GM12878 (cell line): Measurements from ENCODE around the gene TRPC4. TPM values are rescaled to one million over a fixed set of nuclear protein-coding genes. Genes with fewer than 3 reads are reported as not detected.

Experiments
- ATAC-seq: fragments of 200-7000 bp; cut with Tn5 transposase; 3 replicates; pipeline ENCODE4 v1.9.1; 2020; ENCODE audit warnings: mild to moderate bottlenecking, moderate library complexity
- BruUV-seq: library from RNA; stranded (reverse); fragments of 400-500 nt; replicated peaks from 2 replicates; lab custom pipeline; 2021; lab: Mats Ljungman, UMichigan
- CTCF ChIA-PET: fragments of 300-600 bp; sonication (Branson Sonifier 250); formaldehyde crosslinking; extraction: SDS; loops from one replicate; lab custom pipeline; 2021; ENCODE audit warnings: inconsistent platforms; lab: Yijun Ruan, JAX
- POLR2A ChIA-PET: fragments of 350-600 bp; formaldehyde crosslinking; extraction: SDS; loops from one replicate; lab custom pipeline; 2021; ENCODE audit warnings: inconsistent platforms; lab: Charles Lee
- RAD21 ChIA-PET: fragments of 300-600 bp; sonication (Branson Sonifier 250); formaldehyde crosslinking; loops from one replicate; lab custom pipeline; 2023; ENCODE audit warnings: antibody characterized with exemption; ENCODE audit not compliant: unreplicated experiment; lab: Charles Lee
- SMC1A ChIA-PET: fragments of 300-600 bp; sonication (Branson Sonifier 250); formaldehyde crosslinking; loops from one replicate; lab custom pipeline; 2023; ENCODE audit not compliant: unreplicated experiment, uncharacterized antibody; lab: Charles Lee
- DNase-seq: peaks from one replicate; pipeline ENCODE4 v3.0.0-alpha.2; 2011; ENCODE audit warnings: low read depth, low spot score
- FAIRE-seq: peaks from 3 replicates; lab custom pipeline; 2011; peaks lifted over from hg19 to GRCh38; lab: Jason Lieb, UNC
- H2AFZ ChIP-seq: 2 replicates; pipeline ENCODE4 v1.6.0; 2011; ENCODE audit warnings: low read depth, low read length, control low read depth; ENCODE audit not compliant: control insufficient read depth
- H3K27ac ChIP-seq: 2 replicates; pipeline ENCODE4 v1.5.1; 2011; ENCODE audit warnings: control low read depth; ENCODE audit not compliant: control insufficient read depth, insufficient read depth
- H3K27me3 ChIP-seq, 2 experiments: replicated peaks in 1 of 2; 2 replicates each; pipeline versions ENCODE4 v1.6.0 to v1.6.1; 2011; ENCODE audit warnings: low read length in 1 of 2; ENCODE audit not compliant: control insufficient read depth in 2 of 2, insufficient read depth in 2 of 2
- H3K36me3 ChIP-seq, 2 experiments: 2 replicates each; pipeline ENCODE4 v1.5.1; 2011; ENCODE audit warnings: low read length in 1 of 2; ENCODE audit not compliant: control insufficient read depth in 2 of 2, insufficient read depth in 2 of 2
- H3K4me1 ChIP-seq: 2 replicates; pipeline ENCODE4 v1.6.1; 2011; ENCODE audit warnings: mild to moderate bottlenecking, low read length, moderate library complexity, mixed read lengths; ENCODE audit not compliant: control insufficient read depth, insufficient read depth
- H3K4me2 ChIP-seq: 2 replicates; pipeline ENCODE4 v1.6.0; 2011; ENCODE audit warnings: control low read depth; ENCODE audit not compliant: control insufficient read depth, insufficient read depth
- H3K4me3 ChIP-seq: fragments of 200-600 bp; sonication (generic); 2 replicates; pipeline ENCODE4 v1.5.1; 2016
- H3K79me2 ChIP-seq: 2 replicates; pipeline ENCODE4 v1.6.0; 2011; ENCODE audit warnings: low read length; ENCODE audit not compliant: control insufficient read depth, insufficient read depth
- H3K9ac ChIP-seq: 2 replicates; pipeline ENCODE4 v1.8.0; 2011; ENCODE audit warnings: low read length, control low read depth, mixed read lengths; ENCODE audit not compliant: control insufficient read depth, insufficient read depth
- H3K9me3 ChIP-seq: replicated peaks from 3 replicates; pipeline ENCODE4 v1.5.1; 2011; ENCODE audit warnings: mild to moderate bottlenecking, low read length; ENCODE audit not compliant: control insufficient read depth, insufficient read depth
- H4K20me1 ChIP-seq: 2 replicates; pipeline ENCODE4 v1.6.0; 2011; ENCODE audit not compliant: control insufficient read depth, insufficient read depth
- ASH2L ChIP-seq: fragments of 300-600, 200-600 bp; sonication (generic); IDR thresholded peaks from 2 replicates; pipeline ENCODE4 v1.6.1; 2017; ENCODE audit warnings: low read depth, mild to moderate bottlenecking, borderline replicate concordance
- EP300 ChIP-seq, 2 experiments: fragments of 150-350 bp in 1 of 2; IDR thresholded peaks; 2 replicates each; pipeline ENCODE4 v1.6.1; 2011 to 2012; ENCODE audit warnings: low read depth in 2 of 2, low read length in 2 of 2, borderline replicate concordance in 1 of 2, improper control_type of control experiment in 1 of 2, inconsistent platforms in 1 of 2; ENCODE audit not compliant: control insufficient read depth in 1 of 2
- FOXK2 ChIP-seq: fragments of 450-650 bp; IDR thresholded peaks from 2 replicates; pipeline ENCODE4 v1.6.1; 2017; ENCODE audit warnings: mild to moderate bottlenecking, moderate library complexity
- IKZF2 ChIP-seq, 2 experiments: fragments of 450-650 bp; IDR thresholded peaks; 2 replicates each; pipeline ENCODE4 v1.6.1; 2017; ENCODE audit warnings: mild to moderate bottlenecking in 2 of 2, moderate library complexity in 2 of 2
- MEF2A ChIP-seq: IDR thresholded peaks from 2 replicates; pipeline ENCODE4 v1.6.1; 2011; ENCODE audit warnings: low read depth, mild to moderate bottlenecking, low read length, moderate library complexity; ENCODE audit not compliant: insufficient read depth
- NFYA ChIP-seq: IDR thresholded peaks from 2 replicates; pipeline ENCODE4 v1.6.1; 2011; ENCODE audit warnings: low read depth, mild to moderate bottlenecking, low read length, improper control_type of control experiment, borderline replicate concordance
- SMAD5 ChIP-seq: IDR thresholded peaks from 2 replicates; pipeline ENCODE4 v1.6.1; 2016; ENCODE audit warnings: antibody characterized with exemption, low read depth
- SREBF1 ChIP-seq: IDR thresholded peaks from 2 replicates; pipeline ENCODE4 v1.6.1; 2012; ENCODE audit warnings: mild to moderate bottlenecking, low read length
- TARDBP ChIP-seq: IDR thresholded peaks from 2 replicates; pipeline ENCODE4 v1.6.1; 2016; ENCODE audit warnings: borderline replicate concordance
- WGBS: methylation state at CpG from one replicate; pipeline ENCODE4 v1.1.6; 2016; ENCODE audit warnings: low lambda C conversion rate; ENCODE audit not compliant: insufficient replicate concordance, insufficient coverage; ENCODE audit errors: missing lambda C conversion rate; 5-methylcytosine and 5-hydroxymethylcytosine counted together
- in situ Hi-C: fragments of 300-500 bp; cut with MboI; formaldehyde crosslinking; loops from 9 replicates; pipeline ENCODE4 v1.14.3; 2018; ENCODE audit warnings: mixed read lengths
- intact Hi-C: fragments of 100-400 bp; cut with micrococcal nuclease; formaldehyde crosslinking; loops from one replicate; pipeline ENCODE4 v1.14.2; 2022; ENCODE audit not compliant: unreplicated experiment
- polyA plus RNA-seq, 11 experiments: library from polyadenylated mRNA; depleted of rRNA in 4 of 11; unstranded in 6 of 11; stranded (reverse) in 5 of 11; fragments of >200 nt; fragmentation: Nextera tagmentation in 4 of 11; fragmentation: Illumina TruSeq in 1 of 11; extraction: Ambion mirVana in 4 of 11; extraction: Trizol in 1 of 11; gene quantifications; 1 replicate in 1 of 11; 2 replicates in 10 of 11; pipeline versions ENCODE4 v1.2.1 to v1.2.3, GENCODE V29; 2011 to 2016; ENCODE audit warnings: inconsistent platforms in 2 of 11, missing spikeins in 2 of 11, low read depth in 1 of 11
- total RNA-seq, 4 experiments: library from RNA; depleted of rRNA in 3 of 4; stranded (reverse); fragments of >200 nt in 3 of 4; fragmentation: Illumina TruSeq in 1 of 4; extraction: Trizol in 1 of 4; gene quantifications; 2 replicates each; pipeline versions ENCODE4 v1.2.1 to v1.2.3, GENCODE V29; 2013 to 2021
- TF ChIP-seq, protein P1 (sequence below): fragments of 150-350 bp; IDR thresholded peaks from 2 replicates; pipeline ENCODE4 v1.6.1; 2016; ENCODE audit warnings: low read depth, low read length
- TF ChIP-seq, protein P2 (sequence below): IDR thresholded peaks from 2 replicates; pipeline ENCODE4 v1.6.1; 2011; ENCODE audit warnings: borderline replicate concordance, low read depth, mild to moderate bottlenecking, moderate library complexity, mixed read lengths, low read length; ENCODE audit not compliant: insufficient read depth; ENCODE audit errors: extremely low read length
- TF ChIP-seq, protein P3 (sequence below): fragments of 450-650 bp; IDR thresholded peaks from 2 replicates; pipeline ENCODE4 v1.6.1; 2017; ENCODE audit warnings: mild to moderate bottlenecking, moderate library complexity
- TF ChIP-seq, protein P4 (sequence below): fragments of 450-650 bp; formaldehyde crosslinking; IDR thresholded peaks from 2 replicates; pipeline ENCODE4 v1.4.0; 2022; ENCODE audit warnings: mild to moderate bottlenecking, moderate library complexity

The TRPC4 gene
- total and polyA plus RNA-seq, 10 of the 15 experiments (the other 5 are each of a cell fraction or from before 2014, with no cell fraction given): not detected

DNA sequence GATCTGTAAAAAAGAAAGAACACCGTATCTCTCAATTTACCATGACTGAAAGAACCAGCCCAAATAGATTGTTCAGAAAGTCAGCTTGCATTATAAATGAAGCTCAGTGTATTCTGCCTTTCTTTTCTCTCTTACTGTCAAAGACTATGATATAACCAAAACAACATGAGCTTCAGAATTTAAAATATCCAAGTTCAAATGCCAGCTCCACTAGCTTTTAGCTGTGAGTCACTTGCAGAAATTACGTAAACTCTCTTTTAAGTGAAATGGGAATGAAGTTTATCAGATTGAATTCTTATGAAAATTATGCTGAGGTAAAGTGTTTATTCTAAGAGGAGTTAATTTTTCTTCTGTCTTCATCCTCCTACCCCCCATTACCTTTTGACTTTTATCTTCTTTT, 251.0 kb downstream of the TRPC4 start:
- Histone ChIP-seq H3K27ac (no peak overlapping the region), H3K9ac (no peak overlapping the region), H3K27me3 (no peaks in the 10 kb centered on the region), H3K79me2 (no peaks in the 10 kb centered on the region), H4K20me1 (no peaks in the 10 kb centered on the region), H3K4me1 (no peaks in the 10 kb centered on the region), H3K4me2 (no peak overlapping the region), H3K36me3 (no peaks in the 10 kb centered on the region), H3K4me3 (no peak overlapping the region), H2AFZ (no peak overlapping the region), H3K9me3 (no peaks in the 10 kb centered on the region)
- BruUV-seq: no TSS peak
- no peak for ATAC-seq
- WGBS: 59% methylated on average over 2 of the region's 2 CpGs
- SMC1A ChIA-PET: no interaction called here
- no peak for DNase-seq
- in situ Hi-C loops: no loop called here
- no peak for FAIRE-seq
- RAD21 ChIA-PET: no interaction called here
- CTCF ChIA-PET: interaction anchor here (0.8 to 1.2 kb wide), 2 partner anchors 10 to 16 kb away, joined by 3 read pairs; no protein-coding TSS in a partner anchor
- intact Hi-C loops: no loop called here
- POLR2A ChIA-PET: no interaction called here
- TF ChIP-seq EP300 (IDR thresholded peaks at IDR 0.05; ENCODE audit: borderline replicate concordance in 1 of 2, control insufficient read depth in 1 of 2, low read depth in 2 of 2, low read length in 2 of 2) (no peak), MEF2A (no peak), NFYA (no peak), TARDBP (no peak), SMAD5 (no peak), ASH2L (no peak), IKZF2 (IDR thresholded peaks at IDR 0.05) (no peak), SREBF1 (no peak), FOXK2 (no peak)
- TF ChIP-seq, protein P1, sequence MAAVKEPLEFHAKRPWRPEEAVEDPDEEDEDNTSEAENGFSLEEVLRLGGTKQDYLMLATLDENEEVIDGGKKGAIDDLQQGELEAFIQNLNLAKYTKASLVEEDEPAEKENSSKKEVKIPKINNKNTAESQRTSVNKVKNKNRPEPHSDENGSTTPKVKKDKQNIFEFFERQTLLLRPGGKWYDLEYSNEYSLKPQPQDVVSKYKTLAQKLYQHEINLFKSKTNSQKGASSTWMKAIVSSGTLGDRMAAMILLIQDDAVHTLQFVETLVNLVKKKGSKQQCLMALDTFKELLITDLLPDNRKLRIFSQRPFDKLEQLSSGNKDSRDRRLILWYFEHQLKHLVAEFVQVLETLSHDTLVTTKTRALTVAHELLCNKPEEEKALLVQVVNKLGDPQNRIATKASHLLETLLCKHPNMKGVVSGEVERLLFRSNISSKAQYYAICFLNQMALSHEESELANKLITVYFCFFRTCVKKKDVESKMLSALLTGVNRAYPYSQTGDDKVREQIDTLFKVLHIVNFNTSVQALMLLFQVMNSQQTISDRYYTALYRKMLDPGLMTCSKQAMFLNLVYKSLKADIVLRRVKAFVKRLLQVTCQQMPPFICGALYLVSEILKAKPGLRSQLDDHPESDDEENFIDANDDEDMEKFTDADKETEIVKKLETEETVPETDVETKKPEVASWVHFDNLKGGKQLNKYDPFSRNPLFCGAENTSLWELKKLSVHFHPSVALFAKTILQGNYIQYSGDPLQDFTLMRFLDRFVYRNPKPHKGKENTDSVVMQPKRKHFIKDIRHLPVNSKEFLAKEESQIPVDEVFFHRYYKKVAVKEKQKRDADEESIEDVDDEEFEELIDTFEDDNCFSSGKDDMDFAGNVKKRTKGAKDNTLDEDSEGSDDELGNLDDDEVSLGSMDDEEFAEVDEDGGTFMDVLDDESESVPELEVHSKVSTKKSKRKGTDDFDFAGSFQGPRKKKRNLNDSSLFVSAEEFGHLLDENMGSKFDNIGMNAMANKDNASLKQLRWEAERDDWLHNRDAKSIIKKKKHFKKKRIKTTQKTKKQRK: no peak
- TF ChIP-seq, protein P2, sequence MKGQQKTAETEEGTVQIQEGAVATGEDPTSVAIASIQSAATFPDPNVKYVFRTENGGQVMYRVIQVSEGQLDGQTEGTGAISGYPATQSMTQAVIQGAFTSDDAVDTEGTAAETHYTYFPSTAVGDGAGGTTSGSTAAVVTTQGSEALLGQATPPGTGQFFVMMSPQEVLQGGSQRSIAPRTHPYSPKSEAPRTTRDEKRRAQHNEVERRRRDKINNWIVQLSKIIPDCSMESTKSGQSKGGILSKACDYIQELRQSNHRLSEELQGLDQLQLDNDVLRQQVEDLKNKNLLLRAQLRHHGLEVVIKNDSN: no peak
- TF ChIP-seq, protein P3, sequence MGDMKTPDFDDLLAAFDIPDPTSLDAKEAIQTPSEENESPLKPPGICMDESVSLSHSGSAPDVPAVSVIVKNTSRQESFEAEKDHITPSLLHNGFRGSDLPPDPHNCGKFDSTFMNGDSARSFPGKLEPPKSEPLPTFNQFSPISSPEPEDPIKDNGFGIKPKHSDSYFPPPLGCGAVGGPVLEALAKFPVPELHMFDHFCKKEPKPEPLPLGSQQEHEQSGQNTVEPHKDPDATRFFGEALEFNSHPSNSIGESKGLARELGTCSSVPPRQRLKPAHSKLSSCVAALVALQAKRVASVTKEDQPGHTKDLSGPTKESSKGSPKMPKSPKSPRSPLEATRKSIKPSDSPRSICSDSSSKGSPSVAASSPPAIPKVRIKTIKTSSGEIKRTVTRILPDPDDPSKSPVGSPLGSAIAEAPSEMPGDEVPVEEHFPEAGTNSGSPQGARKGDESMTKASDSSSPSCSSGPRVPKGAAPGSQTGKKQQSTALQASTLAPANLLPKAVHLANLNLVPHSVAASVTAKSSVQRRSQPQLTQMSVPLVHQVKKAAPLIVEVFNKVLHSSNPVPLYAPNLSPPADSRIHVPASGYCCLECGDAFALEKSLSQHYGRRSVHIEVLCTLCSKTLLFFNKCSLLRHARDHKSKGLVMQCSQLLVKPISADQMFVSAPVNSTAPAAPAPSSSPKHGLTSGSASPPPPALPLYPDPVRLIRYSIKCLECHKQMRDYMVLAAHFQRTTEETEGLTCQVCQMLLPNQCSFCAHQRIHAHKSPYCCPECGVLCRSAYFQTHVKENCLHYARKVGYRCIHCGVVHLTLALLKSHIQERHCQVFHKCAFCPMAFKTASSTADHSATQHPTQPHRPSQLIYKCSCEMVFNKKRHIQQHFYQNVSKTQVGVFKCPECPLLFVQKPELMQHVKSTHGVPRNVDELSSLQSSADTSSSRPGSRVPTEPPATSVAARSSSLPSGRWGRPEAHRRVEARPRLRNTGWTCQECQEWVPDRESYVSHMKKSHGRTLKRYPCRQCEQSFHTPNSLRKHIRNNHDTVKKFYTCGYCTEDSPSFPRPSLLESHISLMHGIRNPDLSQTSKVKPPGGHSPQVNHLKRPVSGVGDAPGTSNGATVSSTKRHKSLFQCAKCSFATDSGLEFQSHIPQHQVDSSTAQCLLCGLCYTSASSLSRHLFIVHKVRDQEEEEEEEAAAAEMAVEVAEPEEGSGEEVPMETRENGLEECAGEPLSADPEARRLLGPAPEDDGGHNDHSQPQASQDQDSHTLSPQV: no peak
- TF ChIP-seq, protein P4, sequence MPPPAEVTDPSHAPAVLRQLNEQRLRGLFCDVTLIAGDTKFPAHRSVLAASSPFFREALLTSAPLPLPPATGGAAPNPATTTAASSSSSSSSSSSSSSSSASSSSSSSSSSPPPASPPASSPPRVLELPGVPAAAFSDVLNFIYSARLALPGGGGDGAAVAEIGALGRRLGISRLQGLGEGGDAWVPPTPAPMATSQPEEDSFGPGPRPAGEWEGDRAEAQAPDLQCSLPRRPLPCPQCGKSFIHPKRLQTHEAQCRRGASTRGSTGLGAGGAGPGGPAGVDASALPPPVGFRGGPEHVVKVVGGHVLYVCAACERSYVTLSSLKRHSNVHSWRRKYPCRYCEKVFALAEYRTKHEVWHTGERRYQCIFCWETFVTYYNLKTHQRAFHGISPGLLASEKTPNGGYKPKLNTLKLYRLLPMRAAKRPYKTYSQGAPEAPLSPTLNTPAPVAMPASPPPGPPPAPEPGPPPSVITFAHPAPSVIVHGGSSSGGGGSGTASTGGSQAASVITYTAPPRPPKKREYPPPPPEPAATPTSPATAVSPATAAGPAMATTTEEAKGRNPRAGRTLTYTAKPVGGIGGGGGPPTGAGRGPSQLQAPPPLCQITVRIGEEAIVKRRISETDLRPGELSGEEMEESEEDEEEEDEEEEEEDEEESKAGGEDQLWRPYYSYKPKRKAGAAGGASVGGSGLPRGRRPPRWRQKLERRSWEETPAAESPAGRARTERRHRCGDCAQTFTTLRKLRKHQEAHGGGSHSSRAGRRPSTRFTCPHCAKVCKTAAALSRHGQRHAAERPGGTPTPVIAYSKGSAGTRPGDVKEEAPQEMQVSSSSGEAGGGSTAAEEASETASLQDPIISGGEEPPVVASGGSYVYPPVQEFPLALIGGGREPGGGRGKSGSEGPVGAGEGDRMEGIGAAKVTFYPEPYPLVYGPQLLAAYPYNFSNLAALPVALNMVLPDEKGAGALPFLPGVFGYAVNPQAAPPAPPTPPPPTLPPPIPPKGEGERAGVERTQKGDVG (CRISPR knock-in tag): no peak
